GM12875 (cell line): ENCODE results near the gene FKBP5.
"Not testable (repeated sequence)": the region's sequence is repeated elsewhere in the genome, so short reads cannot be mapped to it uniquely, and the experiment has no call there.

Experiments
- H3K4me3 ChIP-seq: one replicate; pipeline ENCODE4 v1.5.1; 2011; ENCODE audit warnings: low read depth, low read length, control low read depth
- CTCF ChIP-seq: IDR thresholded peaks from 2 replicates; pipeline ENCODE4 v1.5.1; 2011; ENCODE audit warnings: low read depth, mild to moderate bottlenecking, control low read depth, inconsistent platforms, low read length, moderate library complexity, borderline replicate concordance; ENCODE audit not compliant: insufficient read depth

The FKBP5 gene

GRCh38 chr6:35576682-35577081 is 112.0 kb downstream of the FKBP5 start:
- TF ChIP-seq CTCF, result no peak
- no peak overlapping the region for H3K4me3 ChIP-seq

GRCh38 chr6:35573495-35574110 is 115.1 kb downstream of the FKBP5 start:
- H3K4me3 ChIP-seq, result no peak overlapping the region
- TF ChIP-seq CTCF, result no peak

GRCh38 chr6:35570885-35571330 is 117.8 kb downstream of the FKBP5 start:
- not testable (repeated sequence) for H3K4me3 ChIP-seq

GRCh38 chr6:35569011-35569461 is 119.7 kb downstream of the FKBP5 start:
- H3K4me3 ChIP-seq, result no peak overlapping the region
- TF ChIP-seq CTCF, result peak; percentile 53; the same call in 1 of the 2 replicates

GRCh38 chr6:35566794-35567193 is 121.9 kb downstream of the FKBP5 start:
- no peak overlapping the region for H3K4me3 ChIP-seq
- no peak for TF ChIP-seq CTCF

- no peak overlapping the region for H3K4me3 ChIP-seq
- no peak for TF ChIP-seq CTCF
Observed at GRCh38 chr6:35564733-35565132, 124.0 kb downstream of the FKBP5 start.

- H3K4me3 ChIP-seq, result no peak overlapping the region
Observed at GRCh38 chr6:35562060-35562459, 126.7 kb downstream of the FKBP5 start.

More at GRCh38 chr6:35562060-35562459, 126.7 kb downstream of the FKBP5 start:
- TF ChIP-seq CTCF, result no peak
